ENCODE data around the gene PIBF1. TPM values are rescaled to one million over a fixed set of nuclear protein-coding genes. Genes with fewer than 3 reads are reported as not detected.

PIBF1 gene
- total RNA-seq, 1 experiment from 2014 or later: 12.9 TPM

GRCh38 chr13:73061473-73061872 is 279.5 kb downstream of the PIBF1 start (continued):
- TF ChIP-seq ZNF121 (CRISPR knock-in tag; IDR thresholded peaks at IDR 0.05): no peak
- no peak for TF ChIP-seq ZBTB21 (CRISPR knock-in tag; IDR thresholded peaks at IDR 0.05; ENCODE audit: borderline replicate concordance)

- no peak for TF ChIP-seq NFYB (CRISPR knock-in tag; conservative IDR thresholded peaks at IDR 0.05; ENCODE audit: low read depth)
- no peak for TF ChIP-seq ZNF219 (CRISPR knock-in tag; IDR thresholded peaks at IDR 0.05; ENCODE audit: borderline replicate concordance)
- TF ChIP-seq ZNF263 (CRISPR knock-in tag; IDR thresholded peaks at IDR 0.05; ENCODE audit: low read depth): no peak
- TF ChIP-seq, protein P1, sequence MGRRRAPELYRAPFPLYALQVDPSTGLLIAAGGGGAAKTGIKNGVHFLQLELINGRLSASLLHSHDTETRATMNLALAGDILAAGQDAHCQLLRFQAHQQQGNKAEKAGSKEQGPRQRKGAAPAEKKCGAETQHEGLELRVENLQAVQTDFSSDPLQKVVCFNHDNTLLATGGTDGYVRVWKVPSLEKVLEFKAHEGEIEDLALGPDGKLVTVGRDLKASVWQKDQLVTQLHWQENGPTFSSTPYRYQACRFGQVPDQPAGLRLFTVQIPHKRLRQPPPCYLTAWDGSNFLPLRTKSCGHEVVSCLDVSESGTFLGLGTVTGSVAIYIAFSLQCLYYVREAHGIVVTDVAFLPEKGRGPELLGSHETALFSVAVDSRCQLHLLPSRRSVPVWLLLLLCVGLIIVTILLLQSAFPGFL (CRISPR knock-in tag; IDR thresholded peaks at IDR 0.05; ENCODE audit: borderline replicate concordance): no peak
- TF ChIP-seq HMGXB4 (CRISPR knock-in tag; IDR thresholded peaks at IDR 0.05): no peak
- no peak for TF ChIP-seq JUN (CRISPR knock-in tag; IDR thresholded peaks at IDR 0.05)
- TF ChIP-seq HMGA2 (CRISPR knock-in tag; IDR thresholded peaks at IDR 0.05): no peak
- CTCF ChIA-PET: interaction anchor here (0.6 kb wide), 2 partner anchors 224 to 253 kb away, joined by 3 read pairs; no protein-coding TSS in a partner anchor
- DNase-seq (ENCODE audit: low spot score) (no peak), ATAC-seq (no peak)
- Mint-ChIP-seq H3K27ac (no peak overlapping the region), H3K9me3 (no peaks in the 10 kb centered on the region), H3K4me1 (peaks cover 68% of the 10 kb centered on the region), H3K4me3 (no peak overlapping the region), H3K36me3 (no peaks in the 10 kb centered on the region), H3K27me3 (ENCODE audit: low read depth) (peaks cover 76% of the 10 kb centered on the region)
- POLR2A ChIA-PET: no interaction called here
Observed at GRCh38 chr13:73061876-73062275, 279.9 kb downstream of the PIBF1 start.

GRCh38 chr13:73062468-73062867 is 280.5 kb downstream of the PIBF1 start:
- Mint-ChIP-seq H3K36me3 (no peaks in the 10 kb centered on the region), H3K9me3 (no peaks in the 10 kb centered on the region), H3K4me1 (peaks cover 68% of the 10 kb centered on the region), H3K27me3 (ENCODE audit: low read depth) (peaks cover 70% of the 10 kb centered on the region), H3K27ac (no peak overlapping the region), H3K4me3 (no peak overlapping the region)
- ATAC-seq: no peak
- no peak for DNase-seq (ENCODE audit: low spot score)
- CTCF ChIA-PET: no interaction called here
- POLR2A ChIA-PET: no interaction called here
- no peak for TF ChIP-seq E2F1 (CRISPR knock-in tag; IDR thresholded peaks at IDR 0.05)
- TF ChIP-seq ZSCAN18 (CRISPR knock-in tag; IDR thresholded peaks at IDR 0.05): no peak
- TF ChIP-seq ERG (CRISPR knock-in tag; IDR thresholded peaks at IDR 0.05): no peak
- no peak for TF ChIP-seq GTF2I (CRISPR knock-in tag; conservative IDR thresholded peaks at IDR 0.05)
- TF ChIP-seq CBFB (CRISPR knock-in tag; IDR thresholded peaks at IDR 0.05; ENCODE audit: low read depth): no peak
- TF ChIP-seq ETV6 (CRISPR knock-in tag; IDR thresholded peaks at IDR 0.05): no peak
- no peak for TF ChIP-seq FOXJ3 (CRISPR knock-in tag; IDR thresholded peaks at IDR 0.05; ENCODE audit: borderline replicate concordance)
- TF ChIP-seq, protein P2, sequence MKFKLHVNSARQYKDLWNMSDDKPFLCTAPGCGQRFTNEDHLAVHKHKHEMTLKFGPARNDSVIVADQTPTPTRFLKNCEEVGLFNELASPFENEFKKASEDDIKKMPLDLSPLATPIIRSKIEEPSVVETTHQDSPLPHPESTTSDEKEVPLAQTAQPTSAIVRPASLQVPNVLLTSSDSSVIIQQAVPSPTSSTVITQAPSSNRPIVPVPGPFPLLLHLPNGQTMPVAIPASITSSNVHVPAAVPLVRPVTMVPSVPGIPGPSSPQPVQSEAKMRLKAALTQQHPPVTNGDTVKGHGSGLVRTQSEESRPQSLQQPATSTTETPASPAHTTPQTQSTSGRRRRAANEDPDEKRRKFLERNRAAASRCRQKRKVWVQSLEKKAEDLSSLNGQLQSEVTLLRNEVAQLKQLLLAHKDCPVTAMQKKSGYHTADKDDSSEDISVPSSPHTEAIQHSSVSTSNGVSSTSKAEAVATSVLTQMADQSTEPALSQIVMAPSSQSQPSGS (CRISPR knock-in tag; IDR thresholded peaks at IDR 0.05; ENCODE audit: borderline replicate concordance, low read depth): no peak
- TF ChIP-seq SMAD4 (CRISPR knock-in tag; IDR thresholded peaks at IDR 0.05): no peak
- TF ChIP-seq ZNF671 (CRISPR knock-in tag; IDR thresholded peaks at IDR 0.05): no peak
- TF ChIP-seq ZNF138 (CRISPR knock-in tag; conservative IDR thresholded peaks at IDR 0.05): no peak

Data from WTC11 (cell line).